Central memory CD8-positive, alpha-beta T cell (primary cell): ENCODE data around the gene ATPAF1.

Source experiments
- ATAC-seq: fragments of 150-1000 bp; cut with Tn5 transposase; replicated peaks from 2 replicates; pipeline ENCODE4 v1.10.0; 2022; ENCODE audit warnings: mild to moderate bottlenecking, moderate FRiP score, moderate number of reproducible peaks; ENCODE audit not compliant: poor library complexity, severe bottlenecking; ENCODE audit errors: extremely low read depth
- DNase-seq, 2 donors: peaks; one replicate each; pipeline ENCODE4 v3.0.0; 2021; ENCODE audit warnings: low spot score in 2 of 2
- H3K27ac Mint-ChIP-seq: one replicate; pipeline ENCODE4 v1.8.0; 2022; ENCODE audit warnings: low read depth, mild to moderate bottlenecking, moderate library complexity, mixed read lengths
- H3K27me3 Mint-ChIP-seq: one replicate; pipeline ENCODE4 v1.8.0; 2022; ENCODE audit warnings: mixed read lengths
- H3K36me3 Mint-ChIP-seq: one replicate; pipeline ENCODE4 v1.8.0; 2022; ENCODE audit warnings: mild to moderate bottlenecking, moderate library complexity, mixed read lengths; ENCODE audit not compliant: insufficient read depth
- H3K4me1 Mint-ChIP-seq: one replicate; pipeline ENCODE4 v1.8.0; 2022; ENCODE audit warnings: mixed read lengths
- H3K4me3 Mint-ChIP-seq: one replicate; pipeline ENCODE4 v1.8.0; 2022; ENCODE audit warnings: mild to moderate bottlenecking, moderate library complexity, mixed read lengths
- H3K9me3 Mint-ChIP-seq: one replicate; pipeline ENCODE4 v1.8.0; 2022; ENCODE audit warnings: mixed read lengths

The ATPAF1 gene

DNA sequence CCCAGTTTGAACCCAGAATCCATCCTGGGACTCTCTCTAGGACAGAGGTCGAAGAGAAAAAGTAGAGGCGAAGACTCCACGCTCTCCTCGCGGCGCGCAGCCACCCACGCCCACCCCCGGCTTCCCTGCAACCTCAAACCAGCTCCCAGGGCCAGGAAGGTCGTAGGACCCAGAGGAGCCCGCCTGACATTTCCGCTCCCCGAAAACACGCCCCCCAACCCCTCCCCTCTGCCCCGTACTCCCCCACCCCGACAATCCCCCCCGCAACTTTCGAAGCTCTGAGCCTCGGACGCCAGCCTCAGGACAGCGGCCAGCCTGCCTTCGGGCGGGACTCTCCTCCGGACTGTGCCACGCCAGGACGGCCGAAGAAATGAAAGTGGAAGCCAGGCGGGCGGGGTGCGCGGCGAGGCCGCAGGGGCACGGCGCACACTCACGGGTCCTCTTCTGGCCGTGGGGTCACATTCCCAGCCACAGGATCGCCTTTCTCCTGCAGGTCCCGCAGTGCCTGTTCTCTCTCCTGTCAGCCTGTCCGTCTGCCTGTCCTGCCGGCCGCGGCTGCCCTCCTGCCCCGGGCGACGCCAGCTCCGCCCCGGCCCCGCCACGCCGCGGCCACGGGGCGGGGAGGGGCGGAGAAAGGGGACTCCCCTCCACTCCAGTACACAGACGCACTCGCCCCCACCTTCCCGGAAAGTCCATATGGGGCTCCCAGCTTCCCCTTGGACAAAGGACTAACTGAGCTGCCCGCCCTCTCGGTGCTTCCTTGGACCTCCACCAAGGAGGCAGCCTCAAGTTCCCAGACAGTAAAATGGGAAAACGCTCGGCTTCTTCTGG lies 51.7 kb downstream of the ATPAF1 start, which contains the start of gene MOB3C:
Gene MOB3C (minus strand): TSS at position 535 of the 831 bp plus-strand sequence. CDS start 3,490 bp downstream, outside the sequence.
- no peaks in the 10 kb centered on the region for H3K9me3 Mint-ChIP-seq
- H3K4me3 Mint-ChIP-seq: peak within 1 kb of the TSS; percentile 79
- peak in 1 of 2 donors; percentile 23 for DNase-seq
- H3K27ac Mint-ChIP-seq: peak within 1 kb of the TSS; percentile 88
- peak; percentile 83 for ATAC-seq
- peaks cover 21% of the 10 kb centered on the region for H3K36me3 Mint-ChIP-seq
- peaks cover 42% of the 10 kb centered on the region for H3K4me1 Mint-ChIP-seq
- H3K27me3 Mint-ChIP-seq: no peaks in the 10 kb centered on the region

DNA sequence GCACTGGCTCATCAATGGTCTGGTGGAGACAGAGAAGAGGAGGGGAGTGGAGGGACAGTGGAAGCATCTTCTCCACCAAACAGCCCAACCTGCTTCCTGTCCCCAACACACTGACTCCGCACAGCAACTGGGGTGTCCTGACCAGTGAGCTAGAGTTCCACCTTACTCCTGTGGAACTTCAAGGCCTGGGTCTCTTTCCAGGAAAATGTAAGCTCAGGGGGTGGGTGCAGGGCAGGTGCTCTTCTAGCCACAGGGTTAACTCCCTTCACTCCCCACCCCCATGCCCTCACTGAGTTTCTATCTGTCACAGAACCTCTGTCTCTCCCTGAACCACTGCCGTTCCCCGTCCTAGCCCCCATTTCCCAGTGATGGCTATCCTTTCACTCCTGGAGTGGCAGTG lies 52.4 kb downstream of the ATPAF1 start:
- peaks cover 49% of the 10 kb centered on the region for H3K4me1 Mint-ChIP-seq
- peak; percentile 22 for ATAC-seq

DNA sequence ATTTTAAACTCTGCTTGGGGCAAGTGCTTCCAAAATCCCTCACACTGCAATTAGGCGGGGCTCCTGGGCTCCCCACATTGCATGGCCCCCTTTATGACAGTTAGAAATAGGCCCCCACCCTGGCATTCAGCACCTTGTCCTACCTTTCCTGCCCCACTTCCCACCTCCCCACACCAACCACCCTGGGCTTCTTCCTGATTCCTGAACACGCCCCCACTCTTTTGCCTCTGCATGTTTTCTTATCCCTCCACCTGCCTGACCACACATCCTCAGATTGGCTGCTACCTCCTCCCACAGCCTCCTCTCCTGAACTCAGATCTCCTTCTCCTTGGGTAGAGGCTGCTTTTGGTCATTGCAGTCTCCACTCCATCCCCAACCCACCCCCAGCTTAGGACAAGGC lies 53.1 kb downstream of the ATPAF1 start:
- peak overlapping the region; percentile 79 for H3K4me3 Mint-ChIP-seq
- H3K27ac Mint-ChIP-seq: peak overlapping the region; percentile 41
- H3K9me3 Mint-ChIP-seq: no peaks in the 10 kb centered on the region
- H3K4me1 Mint-ChIP-seq: peaks cover 53% of the 10 kb centered on the region
- ATAC-seq (no peak), DNase-seq (no peak)
- H3K36me3 Mint-ChIP-seq: peaks cover 22% of the 10 kb centered on the region
- no peaks in the 10 kb centered on the region for H3K27me3 Mint-ChIP-seq

More for the DNA sequence above, 52.4 kb downstream of the ATPAF1 start:
- DNase-seq: no peak
- no peaks in the 10 kb centered on the region for H3K9me3 Mint-ChIP-seq
- H3K36me3 Mint-ChIP-seq: peaks cover 21% of the 10 kb centered on the region
- peak overlapping the region; percentile 79 for H3K4me3 Mint-ChIP-seq
- H3K27ac Mint-ChIP-seq: peak overlapping the region; percentile 88
- H3K27me3 Mint-ChIP-seq: no peaks in the 10 kb centered on the region

DNA sequence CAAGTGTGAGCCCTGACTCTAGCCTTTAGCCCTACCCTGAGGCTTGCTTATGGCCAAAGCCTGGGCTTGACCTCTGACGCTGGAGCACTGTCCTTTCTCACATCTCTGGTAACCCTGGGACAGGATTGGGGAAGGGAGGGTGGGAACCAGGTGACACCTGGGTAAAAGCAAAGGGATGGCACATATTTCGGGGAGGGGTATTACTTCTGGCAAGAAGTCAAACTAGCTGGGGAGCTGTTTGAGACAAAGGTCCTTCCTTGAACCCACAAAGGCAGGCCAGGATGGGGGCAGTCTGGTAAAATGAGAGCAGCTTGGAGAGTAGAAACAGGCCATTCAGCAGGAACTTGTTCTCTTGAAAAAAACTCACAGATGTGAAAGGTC lies 53.6 kb downstream of the ATPAF1 start:
- peak overlapping the region; percentile 41 for H3K27ac Mint-ChIP-seq
- peaks cover 57% of the 10 kb centered on the region for H3K4me1 Mint-ChIP-seq

DNA sequence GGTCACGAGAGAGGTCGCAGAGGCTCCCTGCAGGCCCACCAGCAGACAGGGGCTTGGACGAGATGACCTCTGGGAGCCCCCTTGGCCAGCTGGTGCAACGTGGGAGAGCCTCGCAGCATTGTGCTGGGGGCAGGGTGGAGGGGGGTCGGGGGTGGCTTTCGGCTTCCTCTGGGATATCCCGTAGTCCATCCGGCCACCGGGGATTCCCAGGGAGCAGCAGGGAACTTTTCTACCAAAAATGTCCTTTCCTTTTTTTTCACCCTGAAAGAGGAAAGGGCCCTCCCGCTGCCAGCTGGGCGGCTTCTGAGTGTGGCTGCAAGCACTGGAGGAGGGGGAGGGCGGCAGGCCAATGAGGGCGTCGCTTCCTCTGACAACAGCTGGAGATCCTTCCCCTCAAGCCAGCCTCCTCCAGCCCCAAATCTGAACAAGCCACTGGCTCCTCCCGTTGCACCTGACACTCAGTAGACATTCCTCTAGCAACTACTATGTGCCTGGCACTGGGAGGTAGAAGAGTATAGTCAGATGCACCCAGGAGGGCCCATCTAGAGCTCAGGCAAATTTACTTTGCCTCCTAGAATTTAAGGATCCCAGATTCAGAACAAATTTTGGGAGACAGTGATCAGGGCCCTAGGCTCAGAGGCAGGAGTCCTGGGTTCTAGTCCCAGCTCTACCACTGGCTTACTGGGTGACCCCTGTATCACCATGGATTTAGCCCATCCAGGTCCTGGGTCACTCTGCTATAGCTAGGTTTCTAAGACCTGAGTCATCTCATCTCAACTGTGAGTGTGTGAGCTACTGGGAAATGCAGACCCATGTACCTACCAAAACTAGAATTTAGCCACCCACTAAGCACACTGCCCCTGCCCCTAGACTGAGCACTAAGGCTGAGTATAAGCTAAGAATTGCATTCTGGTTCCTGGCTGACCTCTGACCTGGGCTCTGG lies 54.2 kb downstream of the ATPAF1 start:
- no peak for DNase-seq
- ATAC-seq: no peak
- Mint-ChIP-seq H3K4me1 (peaks cover 61% of the 10 kb centered on the region), H3K27me3 (no peaks in the 10 kb centered on the region), H3K9me3 (no peaks in the 10 kb centered on the region), H3K4me3 (peak overlapping the region; percentile 79), H3K27ac (no peak overlapping the region), H3K36me3 (peaks cover 22% of the 10 kb centered on the region)

More for the DNA sequence above, 53.6 kb downstream of the ATPAF1 start:
- Mint-ChIP-seq H3K4me3 (peak overlapping the region; percentile 79), H3K36me3 (peaks cover 22% of the 10 kb centered on the region), H3K9me3 (no peaks in the 10 kb centered on the region), H3K27me3 (no peaks in the 10 kb centered on the region)
- DNase-seq: no peak
- no peak for ATAC-seq

DNA sequence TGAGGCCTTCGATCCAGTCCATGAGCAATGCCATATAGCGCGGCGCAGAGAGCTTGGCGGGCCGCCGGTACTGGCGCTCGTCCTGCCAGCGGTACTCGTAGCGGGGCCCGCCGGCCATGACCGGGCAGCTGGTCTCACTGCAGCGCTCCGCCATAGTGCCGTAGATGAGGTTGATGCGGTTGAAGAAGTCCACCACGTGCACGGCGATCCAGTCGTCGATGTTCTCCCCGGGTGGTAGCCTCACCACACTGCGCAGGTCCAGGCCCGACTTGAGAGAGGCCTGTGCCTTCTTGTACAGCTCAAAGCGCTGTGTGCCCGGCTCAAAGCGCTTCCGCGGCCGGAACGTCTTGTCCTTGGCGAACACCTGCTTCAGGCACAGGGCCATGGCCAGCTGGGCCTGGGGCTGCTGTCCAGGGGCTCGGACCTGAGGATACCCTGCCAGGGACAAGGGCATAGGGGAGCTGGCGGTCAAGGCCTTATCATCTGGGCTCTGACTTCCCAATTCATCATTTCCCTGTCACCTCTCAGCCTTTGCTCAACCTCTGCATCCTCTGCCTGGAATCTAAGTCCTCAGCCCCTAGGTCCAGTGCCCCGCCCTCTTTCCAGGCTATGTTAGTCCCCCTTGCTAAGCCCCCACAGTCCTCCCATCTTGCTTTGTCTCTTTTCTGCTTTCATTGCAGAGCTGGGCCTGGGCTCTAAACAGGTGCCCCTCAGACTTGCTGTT lies 55.1 kb downstream of the ATPAF1 start:
- Mint-ChIP-seq H3K27me3 (no peaks in the 10 kb centered on the region), H3K4me3 (no peak overlapping the region), H3K27ac (no peak overlapping the region), H3K36me3 (peaks cover 22% of the 10 kb centered on the region), H3K4me1 (peaks cover 61% of the 10 kb centered on the region), H3K9me3 (no peaks in the 10 kb centered on the region)
- ATAC-seq (no peak), DNase-seq (no peak)

DNA sequence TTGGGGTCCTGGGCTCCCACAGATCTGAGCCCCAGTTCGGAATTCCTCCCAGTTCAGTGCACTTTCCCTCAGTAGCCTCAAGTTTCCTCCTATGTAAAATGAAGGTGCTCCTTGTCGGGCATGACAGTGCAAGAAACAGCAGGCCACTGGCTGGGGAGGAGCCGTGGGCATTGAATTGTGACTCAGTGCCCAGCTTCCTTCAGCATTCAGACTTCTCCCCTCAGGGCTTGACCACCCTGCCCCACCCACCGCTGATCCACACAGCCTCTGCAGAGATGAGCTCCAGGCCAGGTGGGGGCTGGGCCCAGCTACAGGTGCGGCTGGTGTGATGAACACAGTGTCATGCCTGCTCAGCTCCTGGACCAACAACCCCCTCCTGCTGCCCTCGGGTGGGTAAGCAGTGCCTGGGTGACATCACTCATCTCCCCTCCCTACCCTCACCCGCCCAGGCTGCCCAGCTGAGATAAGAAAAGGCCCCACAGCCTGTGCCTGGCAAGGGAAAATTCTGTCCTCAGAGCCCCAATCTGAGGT lies 56.4 kb downstream of the ATPAF1 start:
- ATAC-seq (no peak), DNase-seq (no peak)
- H3K4me3 Mint-ChIP-seq: peak overlapping the region; percentile 25
- no peaks in the 10 kb centered on the region for H3K27me3 Mint-ChIP-seq
- H3K36me3 Mint-ChIP-seq: peaks cover 21% of the 10 kb centered on the region
- no peak overlapping the region for H3K27ac Mint-ChIP-seq
- H3K9me3 Mint-ChIP-seq: no peaks in the 10 kb centered on the region
- H3K4me1 Mint-ChIP-seq: peaks cover 57% of the 10 kb centered on the region

DNA sequence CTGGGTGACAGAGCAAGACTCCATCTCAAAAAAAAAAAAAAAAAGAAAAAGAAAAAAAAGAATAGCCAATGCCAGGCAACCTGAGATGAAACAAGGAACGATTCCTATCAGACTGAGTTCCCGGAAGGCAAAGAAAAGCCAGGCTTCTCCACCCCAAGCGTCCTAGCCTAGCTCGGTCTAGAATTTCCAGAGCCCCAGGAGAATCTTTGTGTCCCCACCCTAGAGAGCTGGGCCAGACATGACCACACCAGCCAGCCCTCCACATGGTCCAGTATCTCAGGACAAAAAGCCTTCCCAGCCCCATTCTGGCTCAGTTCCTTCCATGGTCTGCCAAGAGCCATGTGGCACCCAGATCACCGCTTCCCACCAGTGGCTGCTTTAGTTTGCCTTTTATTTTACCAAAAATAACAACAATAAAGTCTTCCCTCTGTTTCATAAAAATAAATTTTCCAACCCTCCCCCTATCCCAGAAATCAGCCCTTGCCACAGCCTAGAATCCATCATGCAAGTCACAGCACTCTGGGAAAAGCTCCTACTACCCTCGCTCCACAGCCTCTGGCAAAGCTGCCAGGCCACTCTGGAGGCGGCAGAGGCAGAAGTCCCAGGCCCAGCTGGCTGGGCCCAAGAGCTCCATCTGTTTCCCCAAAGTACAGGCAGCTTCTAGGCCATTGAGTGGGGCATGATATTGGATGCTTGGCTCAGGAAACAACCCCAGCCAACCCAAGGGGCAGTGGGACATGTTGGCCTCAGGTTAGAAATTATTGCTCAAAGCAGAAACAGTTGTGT lies 60.6 kb downstream of the ATPAF1 start:
- Mint-ChIP-seq H3K4me1 (peaks cover 62% of the 10 kb centered on the region), H3K9me3 (no peaks in the 10 kb centered on the region), H3K4me3 (no peak overlapping the region), H3K36me3 (peaks cover 26% of the 10 kb centered on the region), H3K27me3 (no peaks in the 10 kb centered on the region), H3K27ac (no peak overlapping the region)
- DNase-seq (no peak), ATAC-seq (no peak)

DNA sequence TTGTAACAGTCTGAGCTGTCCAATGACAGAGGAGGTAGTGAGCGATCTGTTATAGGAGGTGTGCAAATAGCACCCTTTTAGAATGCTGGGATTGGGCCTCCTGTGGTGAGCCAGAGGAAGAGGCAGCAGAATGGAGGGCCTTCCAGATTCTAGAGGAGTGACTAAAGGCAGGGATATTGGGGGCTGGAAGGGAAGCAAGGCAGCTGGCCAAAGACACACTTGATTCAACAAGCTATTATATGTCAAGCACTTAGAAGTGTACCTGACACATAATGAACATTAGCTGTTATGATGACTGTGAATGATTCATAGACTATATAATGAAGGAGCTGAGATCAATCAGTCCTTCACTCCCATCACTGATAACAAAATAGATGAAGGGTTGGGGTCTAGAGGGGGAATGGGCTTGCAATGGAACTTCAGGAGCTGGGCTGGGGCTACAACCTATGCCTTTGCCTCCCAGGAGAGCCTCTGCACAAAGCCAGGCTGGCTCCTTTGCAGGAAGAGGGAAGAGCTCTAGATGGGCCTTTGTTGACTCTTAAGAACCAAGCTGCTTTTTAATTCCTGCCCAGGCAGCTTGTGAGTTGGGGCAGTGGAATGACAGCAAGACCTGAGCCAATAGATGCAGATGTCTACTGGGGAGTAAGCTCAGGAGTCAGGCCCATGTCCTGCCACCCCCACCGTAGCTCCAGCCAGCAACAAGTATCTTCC lies 61.8 kb downstream of the ATPAF1 start:
- DNase-seq (no peak), ATAC-seq (no peak)
- H3K27me3 Mint-ChIP-seq: no peaks in the 10 kb centered on the region
- H3K4me3 Mint-ChIP-seq: peak overlapping the region; percentile 44
- no peaks in the 10 kb centered on the region for H3K9me3 Mint-ChIP-seq
- peaks cover 21% of the 10 kb centered on the region for H3K36me3 Mint-ChIP-seq
- H3K27ac Mint-ChIP-seq: no peak overlapping the region
- H3K4me1 Mint-ChIP-seq: peaks cover 66% of the 10 kb centered on the region

DNA sequence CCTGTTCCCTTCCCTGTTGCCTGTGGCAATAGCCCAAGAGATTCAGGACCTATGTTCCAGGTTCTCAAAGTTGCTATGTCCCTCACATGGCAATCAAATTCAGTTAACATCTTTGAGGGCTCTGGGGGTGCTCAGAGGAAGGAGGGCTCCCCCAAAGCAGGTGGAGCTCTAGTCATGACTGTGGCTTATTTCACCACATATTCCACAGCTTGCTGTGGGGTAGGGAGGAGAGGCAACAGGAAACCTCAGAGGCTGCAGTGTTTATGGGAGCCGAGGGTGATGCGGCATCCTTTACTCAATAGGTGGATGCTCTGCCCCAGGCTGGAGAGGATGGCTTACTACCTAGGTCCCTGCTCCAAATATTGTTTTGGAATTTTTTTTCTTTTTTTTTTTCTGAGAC lies 62.9 kb downstream of the ATPAF1 start:
- DNase-seq (peak in 1 of 2 donors; percentile 41), ATAC-seq (peak; percentile 75)
- H3K27ac Mint-ChIP-seq: peak overlapping the region; percentile 91
- peaks cover 21% of the 10 kb centered on the region for H3K36me3 Mint-ChIP-seq
- H3K27me3 Mint-ChIP-seq: no peaks in the 10 kb centered on the region
- H3K9me3 Mint-ChIP-seq: no peaks in the 10 kb centered on the region
- H3K4me3 Mint-ChIP-seq: peak overlapping the region; percentile 91
- H3K4me1 Mint-ChIP-seq: peaks cover 63% of the 10 kb centered on the region
